GM21515 (cell line): ENCODE results near the gene CSPG4.

Experiments
- ATAC-seq: cut with Tn5 transposase; IDR thresholded peaks from one replicate; pipeline ENCODE4 v1.9.1; 2021; ENCODE audit not compliant: unreplicated experiment

CSPG4 gene

GRCh38 chr15:75625542-75626347 is 86.9 kb downstream of the CSPG4 start, which contains the start of gene SNUPN:
Gene SNUPN, minus strand, starts transcription at chr15:75625725. Its CDS starts 4,674 bp downstream, at chr15:75621051.
- peak; percentile 70 for ATAC-seq
